Astrocyte (in vitro differentiated cells and primary cell): ENCODE results near the gene ZAP70.

Source experiments
- CTCF ChIP-seq: IDR thresholded peaks from 2 replicates; pipeline ENCODE4 v1.5.1; 2011; ENCODE audit warnings: low read depth, mild to moderate bottlenecking, inconsistent platforms, low read length, moderate library complexity; ENCODE audit not compliant: insufficient read depth
- EZH2 ChIP-seq: IDR thresholded peaks from 2 replicates; pipeline ENCODE4 v1.6.1; 2012; ENCODE audit warnings: mild to moderate bottlenecking, low read length, inconsistent platforms; ENCODE audit not compliant: insufficient read depth

DNA sequence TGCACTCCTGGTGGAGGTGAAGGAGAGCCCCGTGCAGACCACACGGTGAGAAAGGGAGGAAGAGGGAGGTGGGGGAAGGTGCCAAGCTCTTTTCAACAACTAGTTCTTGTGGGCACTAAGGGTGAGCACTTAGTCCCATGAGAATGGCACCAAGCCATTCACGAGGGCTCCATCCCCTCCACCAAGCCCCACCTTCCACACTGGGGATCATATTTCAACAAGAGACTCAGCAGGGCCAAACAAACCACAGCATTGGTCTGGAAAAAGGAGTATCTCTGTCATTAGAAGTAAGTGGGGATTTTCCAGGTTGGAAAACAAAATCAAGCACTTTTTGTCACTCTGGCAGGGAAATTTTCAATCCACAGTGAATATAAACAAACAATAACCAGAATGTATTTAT lies 38.4 kb downstream of the ZAP70 start:
- TF ChIP-seq CTCF, result no peak
- TF ChIP-seq EZH2, result no peak
